MG63 (cell line): ENCODE measurements around the gene WDR90. TPM values are rescaled to one million over a fixed set of nuclear protein-coding genes. Genes with fewer than 3 reads are reported as not detected.

ENCODE experiments used
- DNase-seq: peaks from one replicate; pipeline ENCODE4 v3.0.0-alpha.2; 2020
- H3K27me3 ChIP-seq: fragments of 250-450 bp; sonication (Bioruptor Pico); 2 replicates; pipeline ENCODE4 v1.5.1; 2020; ENCODE audit warnings: mild to moderate bottlenecking, moderate library complexity
- H3K36me3 ChIP-seq: fragments of 250-450 bp; sonication (Bioruptor Pico); 2 replicates; pipeline ENCODE4 v1.5.1; 2020; ENCODE audit warnings: mild to moderate bottlenecking, moderate library complexity
- H3K4me3 ChIP-seq: fragments of 250-450 bp; sonication (Bioruptor Pico); 2 replicates; pipeline ENCODE4 v1.5.1; 2020; ENCODE audit warnings: mild to moderate bottlenecking, moderate library complexity
- H3K9me3 ChIP-seq: fragments of 250-450 bp; sonication (Bioruptor Pico); 2 replicates; pipeline ENCODE4 v1.5.1; 2020; ENCODE audit warnings: mild to moderate bottlenecking, moderate library complexity
- total RNA-seq: library from RNA; depleted of rRNA; stranded (reverse); fragments of >200 nt; shearing (Covaris generic); gene quantifications from 2 replicates; pipeline ENCODE4 v1.2.3, GENCODE V29; 2014; ENCODE audit warnings: low replicate concordance

The WDR90 gene
- total RNA-seq, 1 experiment from 2014 or later = 17.3 TPM

GRCh38 chr16:677316-678190 lies 28.4 kb downstream of the WDR90 start:
- Histone ChIP-seq H3K9me3 (no peaks in the 10 kb centered on the region), H3K36me3 (peaks cover 36% of the 10 kb centered on the region), H3K4me3 (no peak overlapping the region), H3K27me3 (no peaks in the 10 kb centered on the region)
- no peak for DNase-seq

GRCh38 chr16:678209-678857 lies 29.2 kb downstream of the WDR90 start:
- Histone ChIP-seq H3K9me3 (no peaks in the 10 kb centered on the region), H3K27me3 (no peaks in the 10 kb centered on the region), H3K4me3 (no peak overlapping the region), H3K36me3 (peaks cover 38% of the 10 kb centered on the region)
- no peak for DNase-seq

- H3K4me3 ChIP-seq = peak overlapping the region; percentile 40
- H3K36me3 ChIP-seq = peaks cover 37% of the 10 kb centered on the region
- peak; percentile 50 for DNase-seq
- no peaks in the 10 kb centered on the region for H3K9me3 ChIP-seq
- H3K27me3 ChIP-seq = no peaks in the 10 kb centered on the region
Measured at GRCh38 chr16:678858-679813, 30.0 kb downstream of the WDR90 start.

GRCh38 chr16:679814-680624 lies 30.9 kb downstream of the WDR90 start, which contains the start of gene STUB1:
Gene STUB1 (plus strand): TSS chr16:680410. CDS start chr16:680526, 116 bp downstream.
- DNase-seq = peak; percentile 92

GRCh38 chr16:680625-680945 lies 31.4 kb downstream of the WDR90 start:
- Histone ChIP-seq H3K9me3 (no peaks in the 10 kb centered on the region), H3K36me3 (peaks cover 40% of the 10 kb centered on the region), H3K27me3 (no peaks in the 10 kb centered on the region), H3K4me3 (peak overlapping the region; percentile 71)
- DNase-seq = no peak

More at GRCh38 chr16:679814-680624, 30.9 kb downstream of the WDR90 start, which contains the start of gene STUB1:
- H3K36me3 ChIP-seq = peaks cover 36% of the 10 kb centered on the region
- peak within 1 kb of the TSS; percentile 71 for H3K4me3 ChIP-seq
- H3K9me3 ChIP-seq = no peaks in the 10 kb centered on the region
- H3K27me3 ChIP-seq = no peaks in the 10 kb centered on the region

- no peaks in the 10 kb centered on the region for H3K27me3 ChIP-seq
- H3K9me3 ChIP-seq = no peaks in the 10 kb centered on the region
- peak overlapping the region; percentile 71 for H3K4me3 ChIP-seq
- DNase-seq = peak; percentile 84
- H3K36me3 ChIP-seq = peaks cover 46% of the 10 kb centered on the region
Measured at GRCh38 chr16:680967-681745, 32.0 kb downstream of the WDR90 start.

- H3K9me3 ChIP-seq = no peaks in the 10 kb centered on the region
- H3K36me3 ChIP-seq = peaks cover 52% of the 10 kb centered on the region
- peak; percentile 56 for DNase-seq
- peak overlapping the region; percentile 71 for H3K4me3 ChIP-seq
- no peaks in the 10 kb centered on the region for H3K27me3 ChIP-seq
Measured at GRCh38 chr16:681746-682427, 32.7 kb downstream of the WDR90 start.

- no peaks in the 10 kb centered on the region for H3K27me3 ChIP-seq
- peak overlapping the region; percentile 51 for H3K4me3 ChIP-seq
- no peak for DNase-seq
- no peaks in the 10 kb centered on the region for H3K9me3 ChIP-seq
- peaks cover 57% of the 10 kb centered on the region for H3K36me3 ChIP-seq
Measured at GRCh38 chr16:682493-683395, 33.6 kb downstream of the WDR90 start.

- no peaks in the 10 kb centered on the region for H3K9me3 ChIP-seq
- H3K4me3 ChIP-seq = peak overlapping the region; percentile 51
- H3K27me3 ChIP-seq = no peaks in the 10 kb centered on the region
- no peak for DNase-seq
- peaks cover 62% of the 10 kb centered on the region for H3K36me3 ChIP-seq
Measured at GRCh38 chr16:683396-684070, 34.4 kb downstream of the WDR90 start.

- H3K4me3 ChIP-seq = peak within 1 kb of the TSS; percentile 51
- DNase-seq = peak; percentile 94
- no peaks in the 10 kb centered on the region for H3K9me3 ChIP-seq
- H3K36me3 ChIP-seq = peaks cover 62% of the 10 kb centered on the region
- H3K27me3 ChIP-seq = no peaks in the 10 kb centered on the region
Measured at GRCh38 chr16:684071-684794, 35.1 kb downstream of the WDR90 start, which contains the start of gene JMJD8. Gene JMJD8 (minus strand): TSS chr16:684334. CDS start chr16:684319, 15 bp downstream.

- DNase-seq = no peak
- peaks cover 62% of the 10 kb centered on the region for H3K36me3 ChIP-seq
- no peaks in the 10 kb centered on the region for H3K9me3 ChIP-seq
- no peak overlapping the region for H3K4me3 ChIP-seq
- no peaks in the 10 kb centered on the region for H3K27me3 ChIP-seq
Measured at GRCh38 chr16:684961-685696, 36.0 kb downstream of the WDR90 start.

GRCh38 chr16:685967-686366 lies 36.8 kb downstream of the WDR90 start:
- H3K4me3 ChIP-seq = no peak overlapping the region
- H3K27me3 ChIP-seq = no peaks in the 10 kb centered on the region
- H3K9me3 ChIP-seq = no peaks in the 10 kb centered on the region
- peak; percentile 75 for DNase-seq
- peaks cover 61% of the 10 kb centered on the region for H3K36me3 ChIP-seq
